ENCODE results near the gene ITGAL. TPM values are rescaled to one million over a fixed set of nuclear protein-coding genes. Genes with fewer than 3 reads are reported as not detected.

ITGAL gene
- total and polyA plus RNA-seq, 2 of the 13 experiments (the other 11 are each of a cell fraction or from before 2014, with no cell fraction given) = 0.86 to 1.2 TPM

DNA sequence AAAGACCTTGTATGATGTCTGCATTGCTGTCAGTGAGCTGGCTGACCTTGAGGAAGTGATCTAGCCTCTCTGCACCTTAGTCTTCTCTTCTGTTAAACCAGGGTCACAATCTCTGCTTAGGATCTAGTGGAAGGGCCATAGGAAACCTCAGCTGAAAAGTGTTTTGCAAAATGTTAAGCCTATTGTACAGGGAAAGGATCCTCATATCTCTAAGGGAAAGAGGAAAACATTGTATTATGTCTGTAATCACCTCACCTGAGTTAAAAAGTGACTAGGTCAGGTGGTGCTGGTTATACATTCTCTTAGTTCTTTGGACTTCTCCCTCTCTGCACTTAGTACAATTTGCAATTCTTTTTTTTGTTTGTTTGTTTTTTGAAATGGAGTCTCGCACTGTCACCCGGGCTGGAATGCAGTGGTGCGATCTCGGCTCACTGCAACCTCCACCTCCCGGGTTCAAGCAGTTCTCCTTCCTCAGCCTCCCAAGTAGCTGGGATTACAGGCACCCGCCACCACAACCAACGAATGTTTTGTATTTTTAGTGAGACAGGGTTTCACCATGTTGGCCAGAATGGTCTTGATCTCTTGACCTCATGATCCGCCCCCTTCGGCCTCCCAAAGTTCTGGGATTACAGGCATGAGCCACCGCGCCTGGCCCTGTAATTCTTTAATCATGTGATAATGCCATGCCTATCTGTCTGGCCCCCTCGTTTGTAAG, 24.9 kb upstream of the ITGAL start (continued):
- TF ChIP-seq USF2 (IDR thresholded peaks at IDR 0.05; ENCODE audit: low read depth, low read length) = peak; percentile 81
- peak; percentile 88; the same call in 1 of the 2 replicates for TF ChIP-seq USF2 (CRISPR knock-in tag; IDR thresholded peaks at IDR 0.05; ENCODE audit: borderline replicate concordance)
- TF ChIP-seq, protein P1, sequence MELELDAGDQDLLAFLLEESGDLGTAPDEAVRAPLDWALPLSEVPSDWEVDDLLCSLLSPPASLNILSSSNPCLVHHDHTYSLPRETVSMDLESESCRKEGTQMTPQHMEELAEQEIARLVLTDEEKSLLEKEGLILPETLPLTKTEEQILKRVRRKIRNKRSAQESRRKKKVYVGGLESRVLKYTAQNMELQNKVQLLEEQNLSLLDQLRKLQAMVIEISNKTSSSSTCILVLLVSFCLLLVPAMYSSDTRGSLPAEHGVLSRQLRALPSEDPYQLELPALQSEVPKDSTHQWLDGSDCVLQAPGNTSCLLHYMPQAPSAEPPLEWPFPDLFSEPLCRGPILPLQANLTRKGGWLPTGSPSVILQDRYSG (CRISPR knock-in tag; IDR thresholded peaks at IDR 0.05) = no peak
- peak; percentile 91 for TF ChIP-seq IRF2 (CRISPR knock-in tag; IDR thresholded peaks at IDR 0.05)
- 0 out of 2 replicates have a peak, but pooled peaks have one; percentile 75 for TF ChIP-seq ZNF101 (CRISPR knock-in tag; IDR thresholded peaks at IDR 0.05; ENCODE audit: borderline replicate concordance, low read depth)
- peak; percentile 92 for TF ChIP-seq ERF (CRISPR knock-in tag; IDR thresholded peaks at IDR 0.05)
- TF ChIP-seq THYN1 (CRISPR knock-in tag; IDR thresholded peaks at IDR 0.05; ENCODE audit: borderline replicate concordance, low read depth) = no peak
- peak; percentile 73 for TF ChIP-seq HMG20A (CRISPR knock-in tag; IDR thresholded peaks at IDR 0.05; ENCODE audit: borderline replicate concordance)
- 0 out of 2 replicates have a peak, but pooled peaks have one; percentile 54 for TF ChIP-seq KDM4B (CRISPR knock-in tag; IDR thresholded peaks at IDR 0.05)
- TF ChIP-seq, protein P2, sequence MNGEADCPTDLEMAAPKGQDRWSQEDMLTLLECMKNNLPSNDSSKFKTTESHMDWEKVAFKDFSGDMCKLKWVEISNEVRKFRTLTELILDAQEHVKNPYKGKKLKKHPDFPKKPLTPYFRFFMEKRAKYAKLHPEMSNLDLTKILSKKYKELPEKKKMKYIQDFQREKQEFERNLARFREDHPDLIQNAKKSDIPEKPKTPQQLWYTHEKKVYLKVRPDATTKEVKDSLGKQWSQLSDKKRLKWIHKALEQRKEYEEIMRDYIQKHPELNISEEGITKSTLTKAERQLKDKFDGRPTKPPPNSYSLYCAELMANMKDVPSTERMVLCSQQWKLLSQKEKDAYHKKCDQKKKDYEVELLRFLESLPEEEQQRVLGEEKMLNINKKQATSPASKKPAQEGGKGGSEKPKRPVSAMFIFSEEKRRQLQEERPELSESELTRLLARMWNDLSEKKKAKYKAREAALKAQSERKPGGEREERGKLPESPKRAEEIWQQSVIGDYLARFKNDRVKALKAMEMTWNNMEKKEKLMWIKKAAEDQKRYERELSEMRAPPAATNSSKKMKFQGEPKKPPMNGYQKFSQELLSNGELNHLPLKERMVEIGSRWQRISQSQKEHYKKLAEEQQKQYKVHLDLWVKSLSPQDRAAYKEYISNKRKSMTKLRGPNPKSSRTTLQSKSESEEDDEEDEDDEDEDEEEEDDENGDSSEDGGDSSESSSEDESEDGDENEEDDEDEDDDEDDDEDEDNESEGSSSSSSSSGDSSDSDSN (CRISPR knock-in tag; IDR thresholded peaks at IDR 0.05) = peak; percentile 54
- peak; percentile 53; the same call in 1 of the 2 replicates for TF ChIP-seq ZMYM4 (CRISPR knock-in tag; IDR thresholded peaks at IDR 0.05)
- peak; percentile 55; the same call in 1 of the 2 replicates for TF ChIP-seq ATM (IDR thresholded peaks at IDR 0.05; ENCODE audit: borderline replicate concordance)
- TF ChIP-seq TARDBP (CRISPR knock-in tag; IDR thresholded peaks at IDR 0.05) = peak; percentile 64; the same call in 1 of the 2 replicates
- peak; percentile 78 for TF ChIP-seq KMT2B (CRISPR knock-in tag; IDR thresholded peaks at IDR 0.05)
- TF ChIP-seq HNRNPUL1 (IDR thresholded peaks at IDR 0.05; ENCODE audit: low read depth, low read length) = peak; percentile 93
- TF ChIP-seq CBX5 (CRISPR knock-in tag; IDR thresholded peaks at IDR 0.05; ENCODE audit: borderline replicate concordance) = peak; percentile 22; the same call in 1 of the 2 replicates
- TF ChIP-seq KAT7 (CRISPR knock-in tag; IDR thresholded peaks at IDR 0.05; ENCODE audit: borderline replicate concordance) = no peak; the same call in 1 of the 2 replicates
- 0 out of 2 replicates have a peak, but pooled peaks have one; percentile 23 for TF ChIP-seq ZNF746 (CRISPR knock-in tag; IDR thresholded peaks at IDR 0.05)
- peak; percentile 85 for TF ChIP-seq FOXA3 (CRISPR knock-in tag; IDR thresholded peaks at IDR 0.05)
- TF ChIP-seq TCF7 (IDR thresholded peaks at IDR 0.05; ENCODE audit: low read depth) = 0 out of 2 replicates have a peak, but pooled peaks have one; percentile 3
